ENCODE results near the gene AMH. TPM values are rescaled to one million over a fixed set of nuclear protein-coding genes. Genes with fewer than 3 reads are reported as not detected.

AMH gene
- total and polyA plus RNA-seq, 4 donors = 0.08 to 0.59 (median 0.47) TPM; not detected in 1

DNA sequence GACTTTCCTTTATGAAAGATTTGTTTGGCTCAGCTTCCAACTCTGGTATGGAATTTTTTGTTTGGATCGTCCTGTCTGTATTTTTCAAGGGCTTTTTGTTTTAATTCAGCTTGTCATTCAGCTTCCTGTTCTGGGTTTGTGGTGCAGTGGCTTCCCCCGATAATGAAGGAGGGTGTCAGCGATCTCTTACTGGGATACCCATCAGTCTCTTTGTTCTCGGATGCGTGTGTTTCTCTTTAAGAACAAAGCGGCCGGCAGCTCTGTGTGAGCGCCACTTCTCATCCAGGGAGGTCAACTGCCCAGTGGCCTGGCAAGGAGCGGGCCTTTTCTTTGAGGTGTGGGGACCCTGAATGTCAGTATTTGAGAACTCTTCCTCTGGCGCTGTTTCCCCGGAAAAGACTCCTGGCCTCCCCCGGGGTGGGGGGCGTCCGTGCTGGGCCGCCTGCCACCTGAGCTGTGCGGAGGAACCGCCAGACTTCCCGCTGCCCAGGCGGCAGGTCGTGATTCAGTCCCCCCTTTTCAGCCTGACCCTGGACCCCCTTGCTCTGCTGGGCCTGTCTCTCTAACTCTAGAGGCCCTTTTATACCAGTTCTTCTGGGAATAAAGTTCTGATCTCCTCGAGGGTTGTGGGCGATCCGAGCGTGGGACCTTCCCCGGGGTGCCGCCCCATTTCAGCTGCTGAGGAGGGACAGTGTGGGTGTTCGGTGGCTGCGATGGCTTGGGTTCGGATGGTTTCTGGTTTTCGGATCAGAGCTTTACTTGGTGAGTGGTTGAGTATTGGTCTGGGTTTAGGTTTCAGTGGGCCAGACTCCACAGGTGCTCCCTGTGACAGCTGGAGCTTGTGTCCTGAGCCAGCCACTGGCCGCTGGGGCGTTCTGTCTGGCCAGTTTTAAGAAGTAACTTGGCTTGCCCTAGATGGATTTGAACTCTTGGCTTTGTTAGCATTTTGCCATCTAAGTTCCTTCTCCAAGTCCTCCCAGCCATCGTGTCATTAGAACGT, 9.1 kb upstream of the AMH start:
- Histone ChIP-seq H3K4me3 (ENCODE audit: low read depth in 1 of 3, low read length in 3 of 3) (peak overlapping the region in 1 of 3 donors; percentile 7), H3K36me3 (ENCODE audit: control insufficient read depth in 4 of 4, insufficient read depth in 3 of 4, low read depth in 1 of 4, low read length in 3 of 4) (peaks cover 9 to 17% (median 13%) of the 10 kb centered on the region in 4 donors), H3K27me3 (ENCODE audit: control insufficient read depth in 4 of 4, insufficient read depth in 4 of 4, low read length in 3 of 4) (no peaks in the 10 kb centered on the region), H3K27ac (ENCODE audit: low read depth in 1 of 2, low read length in 2 of 2) (peak overlapping the region; percentile 10 to 15), H3K9me3 (ENCODE audit: control insufficient read depth in 4 of 4, low read length in 3 of 4) (no peaks in the 10 kb centered on the region), H3K9ac (ENCODE audit: low read depth in 1 of 2, low read length in 2 of 2) (no peak overlapping the region), H3K4me1 (ENCODE audit: control insufficient read depth in 4 of 4, insufficient read depth in 4 of 4, low read length in 3 of 4) (peaks cover 21 to 53% (median 50%) of the 10 kb centered on the region in 4 donors)
- 60% methylated on average over 34 of the region's 34 CpGs for WGBS
- no peak for DNase-seq (ENCODE audit: low spot score)
- TF ChIP-seq NR2F2 (IDR thresholded peaks at IDR 0.05) (peak; percentile 23), HNF4A (conservative IDR thresholded peaks at IDR 0.05) (no peak)

DNA sequence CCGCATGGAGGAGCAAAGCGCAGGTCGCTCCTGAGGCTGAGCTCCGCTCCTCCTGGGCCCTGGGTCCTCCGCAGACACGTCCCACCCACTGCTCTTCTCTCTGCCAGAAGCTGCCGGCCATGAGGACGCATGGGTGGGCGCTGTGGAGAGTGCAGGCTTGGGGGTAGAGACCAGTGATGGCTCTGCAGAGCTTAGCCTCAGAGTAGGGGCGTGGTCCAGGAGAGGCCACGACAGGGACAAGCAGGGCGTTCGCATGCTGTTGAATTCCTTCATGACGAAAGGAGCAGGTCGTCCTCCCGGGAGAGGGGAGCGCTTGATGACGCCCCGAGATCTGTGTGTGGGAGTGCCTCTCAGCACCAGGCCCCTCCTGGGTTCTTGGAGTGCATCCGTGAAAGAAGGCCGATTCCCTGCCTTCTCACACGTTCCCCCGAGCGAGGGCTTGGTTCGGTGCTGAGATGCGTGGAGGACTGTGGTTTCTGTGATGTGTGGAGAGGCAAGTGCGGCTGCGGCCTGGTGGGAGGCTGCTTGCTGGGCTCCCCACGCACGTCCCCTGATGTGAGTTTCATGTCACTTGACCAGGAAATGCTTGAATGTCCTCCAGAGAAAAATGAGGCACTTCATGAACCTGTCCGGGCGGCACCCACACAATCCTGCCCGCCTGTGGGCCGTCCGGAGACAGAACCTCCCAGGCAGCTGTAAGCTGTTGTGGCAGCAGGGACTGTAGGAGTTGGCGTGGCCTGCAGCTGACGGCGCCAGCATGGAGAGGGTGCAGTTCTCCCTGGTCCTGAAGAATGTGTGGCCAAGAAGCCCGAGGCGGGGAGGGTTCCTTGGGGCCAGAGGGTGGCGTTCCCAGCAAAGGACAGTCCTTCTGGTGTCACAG, 8.0 kb upstream of the AMH start:
- DNase-seq (ENCODE audit: low spot score) = no peak
- no peak overlapping the region for H3K9ac ChIP-seq (ENCODE audit: low read depth in 1 of 2, low read length in 2 of 2)
- H3K36me3 ChIP-seq (ENCODE audit: control insufficient read depth in 4 of 4, insufficient read depth in 3 of 4, low read depth in 1 of 4, low read length in 3 of 4) = peaks cover 10 to 26% (median 18%) of the 10 kb centered on the region in 4 donors
- H3K27me3 ChIP-seq (ENCODE audit: control insufficient read depth in 4 of 4, insufficient read depth in 4 of 4, low read length in 3 of 4) = no peaks in the 10 kb centered on the region
- no peak overlapping the region for H3K27ac ChIP-seq (ENCODE audit: low read depth in 1 of 2, low read length in 2 of 2)
- H3K4me1 ChIP-seq (ENCODE audit: control insufficient read depth in 4 of 4, insufficient read depth in 4 of 4, low read length in 3 of 4) = peaks cover 20 to 49% (median 46%) of the 10 kb centered on the region in 4 donors
- TF ChIP-seq ATF3 (IDR thresholded peaks at IDR 0.05) = no peak
- no peak for TF ChIP-seq SP1 (IDR thresholded peaks at IDR 0.05)
- no peak for TF ChIP-seq GABPA (IDR thresholded peaks at IDR 0.05 in 1 of 2, conservative IDR thresholded peaks at IDR 0.05 in 1 of 2)
- no peak for TF ChIP-seq TAF1 (conservative IDR thresholded peaks at IDR 0.05)
- TF ChIP-seq, protein P1, sequence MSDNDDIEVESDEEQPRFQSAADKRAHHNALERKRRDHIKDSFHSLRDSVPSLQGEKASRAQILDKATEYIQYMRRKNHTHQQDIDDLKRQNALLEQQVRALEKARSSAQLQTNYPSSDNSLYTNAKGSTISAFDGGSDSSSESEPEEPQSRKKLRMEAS (IDR thresholded peaks at IDR 0.05) = no peak
- no peak for TF ChIP-seq JUND (IDR thresholded peaks at IDR 0.05)
- no peak for TF ChIP-seq YY1 (IDR thresholded peaks at IDR 0.05)
- no peak for TF ChIP-seq HNF4A (conservative IDR thresholded peaks at IDR 0.05)
- TF ChIP-seq, protein P2, sequence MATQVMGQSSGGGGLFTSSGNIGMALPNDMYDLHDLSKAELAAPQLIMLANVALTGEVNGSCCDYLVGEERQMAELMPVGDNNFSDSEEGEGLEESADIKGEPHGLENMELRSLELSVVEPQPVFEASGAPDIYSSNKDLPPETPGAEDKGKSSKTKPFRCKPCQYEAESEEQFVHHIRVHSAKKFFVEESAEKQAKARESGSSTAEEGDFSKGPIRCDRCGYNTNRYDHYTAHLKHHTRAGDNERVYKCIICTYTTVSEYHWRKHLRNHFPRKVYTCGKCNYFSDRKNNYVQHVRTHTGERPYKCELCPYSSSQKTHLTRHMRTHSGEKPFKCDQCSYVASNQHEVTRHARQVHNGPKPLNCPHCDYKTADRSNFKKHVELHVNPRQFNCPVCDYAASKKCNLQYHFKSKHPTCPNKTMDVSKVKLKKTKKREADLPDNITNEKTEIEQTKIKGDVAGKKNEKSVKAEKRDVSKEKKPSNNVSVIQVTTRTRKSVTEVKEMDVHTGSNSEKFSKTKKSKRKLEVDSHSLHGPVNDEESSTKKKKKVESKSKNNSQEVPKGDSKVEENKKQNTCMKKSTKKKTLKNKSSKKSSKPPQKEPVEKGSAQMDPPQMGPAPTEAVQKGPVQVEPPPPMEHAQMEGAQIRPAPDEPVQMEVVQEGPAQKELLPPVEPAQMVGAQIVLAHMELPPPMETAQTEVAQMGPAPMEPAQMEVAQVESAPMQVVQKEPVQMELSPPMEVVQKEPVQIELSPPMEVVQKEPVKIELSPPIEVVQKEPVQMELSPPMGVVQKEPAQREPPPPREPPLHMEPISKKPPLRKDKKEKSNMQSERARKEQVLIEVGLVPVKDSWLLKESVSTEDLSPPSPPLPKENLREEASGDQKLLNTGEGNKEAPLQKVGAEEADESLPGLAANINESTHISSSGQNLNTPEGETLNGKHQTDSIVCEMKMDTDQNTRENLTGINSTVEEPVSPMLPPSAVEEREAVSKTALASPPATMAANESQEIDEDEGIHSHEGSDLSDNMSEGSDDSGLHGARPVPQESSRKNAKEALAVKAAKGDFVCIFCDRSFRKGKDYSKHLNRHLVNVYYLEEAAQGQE (IDR thresholded peaks at IDR 0.05) = no peak
- no peak overlapping the region for H3K4me3 ChIP-seq (ENCODE audit: low read depth in 1 of 3, low read length in 3 of 3)
- 88% methylated on average over 41 of the region's 41 CpGs for WGBS
- H3K9me3 ChIP-seq (ENCODE audit: control insufficient read depth in 4 of 4, low read length in 3 of 4) = no peaks in the 10 kb centered on the region
